Hematopoietic multipotent progenitor cell (in vitro differentiated cells): ENCODE data around the gene TSPAN17. TPM values are rescaled to one million over a fixed set of nuclear protein-coding genes. Genes with fewer than 3 reads are reported as not detected.
"Not testable (repeated sequence)": the region's sequence is repeated elsewhere in the genome, so short reads cannot be mapped to it uniquely, and the experiment has no call there.

Experiments
- DNase-seq, 3 donors: peaks; one replicate each; pipeline ENCODE4 v3.0.0-alpha.2; 2011 to 2015; ENCODE audit warnings: low read depth in 2 of 3, low spot score in 2 of 3
- total RNA-seq: library from RNA; depleted of rRNA; stranded (reverse); fragments of >200 nt; gene quantifications from one replicate; pipeline ENCODE4 v1.2.3, GENCODE V29; 2012

TSPAN17 gene
- total RNA-seq, 1 donor = 21.0 TPM

DNA sequence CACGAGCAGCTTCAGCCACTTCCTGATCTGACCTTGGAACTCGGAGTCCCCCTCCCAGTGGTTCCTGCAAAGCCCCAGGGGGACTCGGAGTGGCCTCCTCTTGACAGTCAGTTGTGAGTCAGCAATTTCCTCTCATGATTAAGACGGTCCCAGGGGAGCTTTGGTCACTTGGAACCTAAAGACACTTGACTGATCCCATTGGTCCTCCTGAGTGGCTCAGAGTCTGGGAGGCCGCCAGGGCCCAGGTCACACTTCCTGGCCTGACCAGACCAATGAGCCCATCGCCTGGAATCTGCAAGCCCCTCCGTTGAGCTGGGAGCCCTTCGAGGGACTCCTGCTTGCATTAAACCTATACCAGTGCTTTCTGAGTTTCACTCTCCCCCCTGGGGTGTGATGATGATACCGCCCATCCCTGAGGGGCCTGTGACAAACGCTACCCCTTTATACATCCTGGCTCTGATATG lies 29.1 kb downstream of the TSPAN17 start:
- DNase-seq = no peak

GRCh38 chr5:176677209-176677939 lies 30.1 kb downstream of the TSPAN17 start:
- DNase-seq = no peak

DNA sequence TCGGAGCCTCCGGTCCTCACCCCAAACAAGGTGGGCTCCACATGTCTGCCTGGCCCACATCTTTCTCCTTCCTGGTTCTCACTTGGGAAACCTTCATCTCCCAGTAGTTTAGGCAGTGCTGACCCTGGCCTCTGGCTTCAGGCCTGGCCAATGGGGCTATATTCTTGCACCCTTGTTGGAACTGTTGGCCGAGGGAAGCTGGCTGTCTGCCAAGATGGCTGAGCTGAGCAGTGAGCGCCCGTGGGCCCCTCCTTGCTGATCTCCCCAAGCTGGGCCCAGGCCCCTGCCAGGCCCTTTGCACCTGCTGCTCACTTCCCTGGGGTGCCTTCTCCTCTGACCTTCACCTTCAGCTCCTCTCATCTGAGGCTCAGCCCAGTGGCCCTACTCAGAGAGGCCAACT lies 31.3 kb downstream of the TSPAN17 start:
- no peak for DNase-seq

- DNase-seq = no peak
Measured at GRCh38 chr5:176679365-176680225, 32.3 kb downstream of the TSPAN17 start.

GRCh38 chr5:176680226-176680563 lies 32.9 kb downstream of the TSPAN17 start:
- DNase-seq = no peak

DNA sequence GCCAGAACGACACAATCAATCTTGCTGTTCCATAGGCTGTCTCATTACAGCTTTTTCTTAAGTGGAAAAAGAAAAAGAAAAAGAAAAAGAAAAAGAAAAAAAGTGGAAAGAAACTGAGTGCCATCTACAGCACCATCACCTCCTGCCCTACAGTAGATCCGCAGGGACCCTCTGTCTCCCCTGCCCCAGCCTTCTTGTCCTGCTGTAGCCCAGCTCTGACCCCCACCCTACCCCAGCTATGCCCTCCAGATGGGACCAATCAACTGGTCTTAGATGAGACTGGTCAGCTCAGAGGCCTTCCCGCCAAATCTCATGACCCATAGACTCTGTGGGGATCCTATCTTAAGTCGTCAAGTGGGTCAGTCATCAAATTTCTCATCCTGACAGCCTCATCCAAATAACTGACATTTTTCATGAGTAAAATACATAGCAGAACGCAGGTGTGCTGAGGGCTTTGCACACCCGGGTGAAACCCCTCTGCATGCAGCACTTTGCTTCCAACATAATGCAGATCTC lies 34.8 kb downstream of the TSPAN17 start:
- no peak for DNase-seq

GRCh38 chr5:176685010-176685409 lies 37.7 kb downstream of the TSPAN17 start:
- no peak for DNase-seq

DNA sequence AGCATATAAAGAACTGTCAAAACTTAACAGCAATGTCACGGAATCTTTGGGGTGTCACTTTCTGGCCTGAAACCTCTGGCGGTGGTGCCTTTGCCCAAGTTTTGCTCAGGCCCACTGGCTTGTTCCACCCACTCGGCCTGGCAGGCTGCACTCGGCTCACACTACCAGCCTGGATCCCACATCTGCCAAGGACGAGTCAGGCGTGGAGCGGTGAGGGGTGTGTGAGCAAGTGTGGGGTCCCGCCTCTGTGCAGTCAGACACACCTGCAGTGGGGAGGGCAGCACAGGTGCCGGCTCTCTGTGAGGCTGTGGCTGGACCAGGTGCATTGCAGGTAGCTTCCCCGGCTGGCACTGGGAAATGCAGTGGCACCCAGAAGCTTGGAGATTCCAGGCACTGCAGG lies 40.0 kb downstream of the TSPAN17 start:
- DNase-seq = no peak

DNA sequence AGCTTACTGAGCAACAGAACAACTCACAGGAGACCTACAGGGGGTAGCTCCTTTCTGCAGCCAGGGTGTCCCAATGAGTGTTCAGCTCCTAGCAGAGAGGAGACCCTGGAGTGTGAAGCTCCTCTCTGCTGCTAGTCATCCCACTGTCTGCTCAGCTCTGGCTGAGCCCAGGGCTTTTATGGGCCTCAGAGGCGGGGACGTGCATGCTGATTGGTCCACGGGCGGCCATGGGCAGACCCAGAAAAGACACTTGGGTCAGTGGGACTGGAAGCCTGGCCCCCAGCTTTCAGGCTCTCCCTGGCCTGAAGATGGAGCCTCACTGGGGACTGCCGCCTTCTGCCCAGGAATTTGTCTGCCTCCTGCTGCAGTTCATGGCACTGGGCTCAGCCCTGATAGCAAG lies 40.6 kb downstream of the TSPAN17 start:
- no peak for DNase-seq

GRCh38 chr5:176690911-176691310 lies 43.6 kb downstream of the TSPAN17 start:
- no peak for DNase-seq

- no peak for DNase-seq
Measured at GRCh38 chr5:176691524-176691923, 44.2 kb downstream of the TSPAN17 start.

GRCh38 chr5:176692326-176692725 lies 45.0 kb downstream of the TSPAN17 start:
- DNase-seq = no peak

- DNase-seq = no peak
Measured at GRCh38 chr5:176692839-176693476, 45.7 kb downstream of the TSPAN17 start.

DNA sequence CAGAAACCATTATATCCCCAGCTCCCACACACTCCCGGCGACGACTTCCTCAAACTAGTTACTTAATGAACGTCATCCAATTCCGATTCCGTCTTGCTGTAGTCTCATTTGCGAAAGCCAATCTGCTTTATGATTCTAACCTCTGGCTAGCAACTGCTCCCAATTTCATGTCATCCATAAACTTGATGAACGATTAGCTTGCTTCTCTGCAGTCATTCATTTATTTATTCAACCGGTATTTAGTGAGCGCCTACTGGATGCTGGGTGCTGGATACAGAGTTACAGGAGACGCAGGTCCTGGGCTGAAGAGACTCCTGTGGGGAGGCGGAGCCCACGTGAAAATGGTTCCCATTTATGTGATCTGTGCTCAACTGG lies 46.2 kb downstream of the TSPAN17 start:
- DNase-seq = no peak

DNA sequence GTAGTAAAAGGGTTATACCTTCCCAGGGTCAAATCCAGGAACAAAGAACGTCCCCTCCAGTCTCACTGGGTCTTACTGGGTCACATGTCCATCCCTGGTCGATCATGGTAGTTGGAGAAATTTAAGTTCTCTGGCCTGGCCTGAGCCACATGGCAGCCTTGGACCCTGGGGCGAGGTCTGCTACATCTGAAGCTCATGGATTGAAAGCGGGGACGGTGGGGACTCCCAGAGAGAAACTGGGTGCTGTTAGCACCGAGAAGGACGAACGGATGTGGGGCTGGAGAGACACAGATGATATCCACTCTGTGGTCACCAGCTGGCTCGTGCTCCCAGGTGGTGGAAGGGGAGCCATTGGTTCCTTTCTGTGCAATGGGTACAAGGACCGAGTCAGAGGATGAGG lies 46.9 kb downstream of the TSPAN17 start:
- DNase-seq = no peak

DNA sequence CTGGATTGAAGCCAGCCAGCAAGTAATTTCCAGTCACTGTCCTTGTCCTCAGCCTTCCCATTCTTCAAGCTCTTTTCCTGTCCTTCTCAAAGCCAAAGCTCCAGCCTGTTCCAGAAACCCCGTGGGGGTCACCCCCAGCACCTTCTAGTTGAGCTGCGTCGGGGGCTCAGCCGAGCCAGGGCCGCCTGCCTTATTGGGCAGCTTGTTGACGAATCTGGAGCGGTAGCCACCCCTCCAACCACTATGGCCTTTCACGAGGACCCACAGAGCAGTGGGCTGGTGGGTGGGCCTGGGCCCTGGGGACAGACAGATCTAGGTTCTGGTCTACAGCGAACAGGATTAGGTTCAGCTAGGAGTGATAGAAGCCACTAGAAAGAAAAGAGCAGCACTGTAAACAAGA lies 47.3 kb downstream of the TSPAN17 start:
- DNase-seq = no peak

DNA sequence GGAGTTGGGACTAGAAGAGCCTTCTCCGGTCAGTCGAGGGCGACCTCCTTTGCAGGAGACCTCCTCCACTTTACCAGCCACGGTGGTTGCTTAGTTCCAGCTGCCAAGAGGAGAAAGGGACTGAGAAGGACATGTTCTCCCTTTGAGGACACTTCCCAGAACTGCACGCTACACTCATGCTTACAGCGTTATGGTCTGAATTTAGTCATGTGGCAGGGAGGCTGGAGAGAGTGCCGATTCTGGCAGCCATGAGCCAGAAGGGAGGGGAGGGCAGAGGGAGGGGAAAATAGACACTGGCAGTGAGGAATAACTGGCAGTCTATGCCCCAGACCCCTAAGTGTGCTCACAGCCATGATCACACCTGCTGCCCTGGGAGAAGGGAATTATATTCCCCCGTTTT lies 47.8 kb downstream of the TSPAN17 start:
- DNase-seq = no peak

DNA sequence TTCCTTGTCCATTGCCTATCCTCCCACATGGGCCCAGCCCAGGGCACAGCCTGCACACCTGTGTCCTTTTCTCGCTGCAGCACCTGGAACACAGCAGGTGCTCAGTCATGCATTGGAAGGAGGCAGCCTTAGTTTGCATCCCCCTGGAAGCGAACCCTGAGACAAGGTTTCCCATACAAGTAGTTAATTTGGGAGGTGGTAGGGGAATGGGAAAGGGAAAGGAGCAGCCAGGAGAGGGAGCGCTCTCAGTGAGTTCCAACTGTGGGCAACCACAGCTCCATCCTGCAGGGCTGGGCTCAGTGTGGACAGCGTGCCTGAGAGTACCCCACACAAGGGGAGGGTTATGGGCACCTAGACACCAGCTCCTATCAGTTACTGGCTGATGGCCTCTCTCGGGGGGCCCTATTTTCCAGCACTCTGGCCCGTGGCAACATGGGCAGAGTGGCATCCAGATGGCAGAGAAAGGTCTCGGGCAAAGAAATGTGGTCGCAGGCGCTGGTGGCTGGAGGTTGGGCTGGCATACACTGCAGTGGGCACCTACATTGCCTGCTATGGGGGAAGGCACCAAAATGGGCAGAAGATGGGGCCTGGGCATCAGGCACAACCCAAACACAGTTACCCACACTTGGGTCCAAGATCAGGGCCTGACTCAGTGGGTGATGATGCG lies 50.1 kb downstream of the TSPAN17 start:
- no peak for DNase-seq

DNA sequence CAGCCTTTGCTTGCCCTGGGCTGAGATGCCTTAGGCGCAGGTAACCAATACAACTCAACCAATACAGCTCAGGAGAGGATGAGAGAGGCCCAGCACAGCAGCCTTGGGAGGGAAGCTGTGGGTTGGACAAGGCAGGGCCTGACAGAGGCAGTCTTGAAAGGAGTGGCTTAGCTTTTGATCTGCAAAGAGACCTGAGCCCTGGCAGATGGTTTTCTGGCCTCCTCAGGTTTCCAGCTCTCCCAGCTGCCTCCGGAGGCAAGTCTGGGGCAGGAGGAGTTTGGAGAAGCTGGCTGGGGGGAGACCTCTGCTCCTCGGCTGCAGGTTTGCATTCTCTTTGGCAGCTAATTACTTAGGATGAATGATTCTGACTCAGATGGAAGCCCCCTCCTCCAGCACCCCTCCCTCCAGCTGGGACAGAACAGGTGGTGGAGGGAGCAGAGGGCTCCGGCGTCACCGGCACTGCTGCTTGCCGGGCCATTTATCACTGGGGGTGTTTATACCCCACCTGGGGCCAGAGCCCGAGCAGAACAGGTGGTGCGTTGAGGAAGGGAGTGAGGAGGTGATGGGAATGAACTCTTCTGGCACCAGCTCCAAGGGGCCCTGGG lies 50.8 kb downstream of the TSPAN17 start:
- DNase-seq = no peak

GRCh38 chr5:176699446-176699845 lies 52.2 kb downstream of the TSPAN17 start:
- DNase-seq = not testable (repeated sequence)
